GM12801 (cell line): ENCODE measurements around the gene NRCAM.

Source experiments
- TF ChIP-seq, protein P1 (sequence below): IDR thresholded peaks from one replicate; pipeline ENCODE4 v1.5.1; 2011; ENCODE audit warnings: control low read depth; ENCODE audit not compliant: insufficient read length; ENCODE audit errors: extremely low read depth

The NRCAM gene

GRCh38 chr7:108112683-108113082 is 343.6 kb downstream of the NRCAM start:
- TF ChIP-seq, protein P1, sequence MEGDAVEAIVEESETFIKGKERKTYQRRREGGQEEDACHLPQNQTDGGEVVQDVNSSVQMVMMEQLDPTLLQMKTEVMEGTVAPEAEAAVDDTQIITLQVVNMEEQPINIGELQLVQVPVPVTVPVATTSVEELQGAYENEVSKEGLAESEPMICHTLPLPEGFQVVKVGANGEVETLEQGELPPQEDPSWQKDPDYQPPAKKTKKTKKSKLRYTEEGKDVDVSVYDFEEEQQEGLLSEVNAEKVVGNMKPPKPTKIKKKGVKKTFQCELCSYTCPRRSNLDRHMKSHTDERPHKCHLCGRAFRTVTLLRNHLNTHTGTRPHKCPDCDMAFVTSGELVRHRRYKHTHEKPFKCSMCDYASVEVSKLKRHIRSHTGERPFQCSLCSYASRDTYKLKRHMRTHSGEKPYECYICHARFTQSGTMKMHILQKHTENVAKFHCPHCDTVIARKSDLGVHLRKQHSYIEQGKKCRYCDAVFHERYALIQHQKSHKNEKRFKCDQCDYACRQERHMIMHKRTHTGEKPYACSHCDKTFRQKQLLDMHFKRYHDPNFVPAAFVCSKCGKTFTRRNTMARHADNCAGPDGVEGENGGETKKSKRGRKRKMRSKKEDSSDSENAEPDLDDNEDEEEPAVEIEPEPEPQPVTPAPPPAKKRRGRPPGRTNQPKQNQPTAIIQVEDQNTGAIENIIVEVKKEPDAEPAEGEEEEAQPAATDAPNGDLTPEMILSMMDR: no peak

DNA sequence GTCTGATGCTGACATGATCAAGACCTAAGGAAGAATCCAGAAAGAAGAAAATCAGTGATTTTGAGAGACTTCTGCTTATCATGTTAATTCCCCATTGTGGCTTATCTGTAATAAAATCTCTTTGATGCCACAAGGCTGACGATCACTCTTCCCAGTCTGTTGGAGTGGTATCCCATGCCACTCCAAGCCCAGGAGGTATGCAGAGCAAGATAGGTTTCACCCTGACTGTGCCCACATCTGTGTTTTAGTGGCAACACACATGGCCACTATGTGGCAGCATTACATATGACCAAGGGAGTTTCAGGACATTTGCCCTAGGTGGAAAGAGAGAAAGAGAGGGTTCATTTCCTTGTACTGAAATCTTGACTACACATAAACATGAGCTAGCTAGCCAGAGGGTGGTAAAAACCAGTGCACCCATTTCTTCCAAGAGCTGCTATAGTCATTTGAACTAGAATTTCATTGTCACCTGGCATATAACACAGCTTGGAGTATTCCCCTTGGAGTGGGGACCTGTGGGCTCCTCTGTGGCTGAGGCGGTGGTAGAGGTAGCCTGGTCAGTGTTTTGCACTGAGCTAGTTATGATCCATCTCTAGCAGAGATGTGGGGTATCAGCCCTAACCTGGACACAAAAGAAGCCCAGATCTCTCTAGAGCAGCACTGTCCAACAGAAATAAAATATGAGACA is 346.9 kb downstream of the NRCAM start:
- TF ChIP-seq, protein P1: no peak

DNA sequence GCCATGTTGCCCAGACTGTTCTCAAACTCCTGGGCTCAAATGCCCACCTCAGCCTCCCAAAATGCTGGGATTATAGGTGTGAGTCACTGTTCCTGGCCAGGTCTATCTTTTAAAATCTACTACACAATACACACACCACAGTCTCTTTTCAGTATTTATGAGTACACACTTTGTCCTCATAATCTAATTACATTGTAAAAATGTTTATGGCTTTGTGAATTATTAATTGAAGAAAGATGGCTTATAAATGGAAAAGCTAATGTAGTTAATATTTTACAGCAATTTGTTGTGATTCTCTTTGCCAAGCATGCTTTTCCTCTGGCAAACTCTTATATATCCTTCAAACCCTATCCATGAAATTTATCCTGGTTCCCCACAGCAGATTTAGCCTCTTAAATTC is 348.1 kb downstream of the NRCAM start:
- TF ChIP-seq, protein P1: no peak

- TF ChIP-seq, protein P1: no peak
Measured at GRCh38 chr7:108104324-108104723, 351.9 kb downstream of the NRCAM start.

DNA sequence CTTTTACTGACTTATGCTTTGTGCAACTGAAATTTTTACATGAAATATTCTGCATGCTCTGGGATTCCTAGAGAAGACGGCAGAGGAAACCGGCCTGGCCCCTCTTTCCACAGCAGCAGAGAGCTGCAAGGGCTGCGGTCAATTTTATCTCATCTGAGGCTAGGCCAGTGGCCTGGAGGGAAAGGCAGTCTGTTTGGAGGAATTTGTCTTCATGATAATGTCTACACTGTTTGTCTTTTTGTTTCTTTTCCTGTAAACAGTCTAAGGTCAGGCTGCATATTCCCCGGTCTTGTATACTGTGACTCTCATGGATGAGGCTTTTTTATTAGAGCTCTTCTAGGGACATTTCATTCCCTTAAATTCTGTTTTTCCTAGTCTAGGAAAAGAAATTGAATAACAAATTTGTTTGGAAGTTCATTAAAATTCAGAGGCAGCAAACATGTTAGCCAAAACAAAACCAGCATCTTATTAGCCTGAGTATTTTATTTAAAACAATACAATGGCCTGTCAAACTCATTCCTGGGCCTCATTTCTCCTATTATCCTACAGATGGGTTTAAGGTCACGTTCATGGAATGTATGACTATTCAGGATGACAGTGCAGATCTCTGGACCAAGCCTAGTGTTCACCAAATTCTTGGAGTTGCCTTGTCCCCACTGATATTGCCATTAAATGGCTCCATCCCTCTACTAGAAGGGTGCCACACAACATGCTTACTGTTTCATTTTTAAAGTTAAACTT is 352.5 kb downstream of the NRCAM start:
- TF ChIP-seq, protein P1: no peak

DNA sequence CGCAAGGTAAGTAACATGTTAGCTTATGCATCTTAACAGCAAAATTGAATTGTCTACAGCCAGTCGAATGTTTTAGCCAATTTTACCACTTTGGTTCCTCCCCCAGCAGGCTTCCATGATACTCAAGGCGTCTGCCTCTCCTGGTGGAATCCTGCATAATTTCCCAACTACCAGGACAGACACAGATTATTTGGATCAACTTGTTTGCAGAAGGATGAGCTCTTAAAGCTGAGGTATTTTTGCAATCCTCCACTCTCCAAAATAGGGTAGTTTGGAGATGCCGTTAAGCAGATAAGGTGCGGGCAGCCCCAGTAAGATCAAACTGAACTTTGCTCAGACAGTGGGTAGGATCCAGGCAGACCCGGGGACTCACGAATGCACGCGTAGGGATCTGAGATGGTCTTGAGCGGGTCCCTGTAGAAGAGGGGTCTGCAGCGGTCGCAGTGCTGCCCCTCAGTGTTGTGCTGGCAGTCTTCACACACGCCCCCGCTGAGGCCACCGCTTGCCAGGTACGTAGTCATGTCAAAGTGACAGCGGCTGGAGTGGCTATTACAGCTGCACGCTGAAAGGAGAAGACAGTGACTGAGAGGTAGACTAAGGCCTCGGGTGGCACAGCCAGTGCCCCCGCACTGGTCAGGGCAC is 353.4 kb downstream of the NRCAM start:
- TF ChIP-seq, protein P1: no peak

DNA sequence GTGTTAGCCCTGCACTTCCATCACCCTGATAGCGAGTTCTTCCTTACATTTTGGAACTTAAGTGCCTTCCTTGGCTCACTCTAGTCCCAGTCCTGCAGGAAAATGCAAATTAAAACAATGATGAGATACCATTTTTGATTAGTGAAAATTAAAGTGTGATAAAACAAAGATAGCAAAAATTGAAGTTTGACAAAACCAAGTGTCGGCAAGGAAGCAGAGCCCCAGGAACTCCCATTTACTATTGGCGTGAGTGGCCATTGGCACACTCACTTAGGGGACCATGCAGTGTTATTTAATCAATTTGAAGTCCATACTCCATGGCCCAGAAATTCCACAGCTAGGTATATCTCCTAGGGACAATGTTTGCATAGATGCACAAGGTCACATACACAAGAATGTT is 354.5 kb downstream of the NRCAM start:
- TF ChIP-seq, protein P1: no peak
